Stimulated activated CD4-positive, alpha-beta T cell treated with anti-CD3 and anti-CD28 coated beads, Interleukin-4, amount 100 ng/mL, for 48 hours (primary cell): ENCODE data around the gene GID4.

ENCODE experiments used
- DNase-seq, 2 donors: peaks; one replicate each; pipeline ENCODE4 v3.0.0-alpha.2; 2020; ENCODE audit warnings: low read depth in 2 of 2

GID4 gene

DNA sequence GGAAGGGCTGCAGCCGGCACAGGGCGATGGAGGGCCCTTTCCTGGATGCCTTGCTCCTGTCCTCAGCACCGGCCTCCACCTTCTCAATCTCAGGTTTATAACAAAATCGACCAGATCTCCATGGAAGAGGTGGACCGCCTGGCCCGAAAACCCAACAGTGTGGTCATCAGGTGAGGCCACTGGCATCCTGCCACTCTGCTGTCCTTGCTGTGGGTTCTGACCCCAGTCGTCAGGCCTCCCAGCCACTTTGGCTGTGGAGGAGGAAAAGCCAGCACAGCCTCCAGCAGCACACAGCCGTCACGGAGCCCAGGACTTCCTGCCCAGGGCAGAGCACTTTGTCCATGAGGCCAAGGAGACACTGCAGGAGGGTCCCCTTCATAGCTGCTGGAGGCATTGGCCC lies 62.6 kb downstream of the GID4 start:
- no peak for DNase-seq

DNA sequence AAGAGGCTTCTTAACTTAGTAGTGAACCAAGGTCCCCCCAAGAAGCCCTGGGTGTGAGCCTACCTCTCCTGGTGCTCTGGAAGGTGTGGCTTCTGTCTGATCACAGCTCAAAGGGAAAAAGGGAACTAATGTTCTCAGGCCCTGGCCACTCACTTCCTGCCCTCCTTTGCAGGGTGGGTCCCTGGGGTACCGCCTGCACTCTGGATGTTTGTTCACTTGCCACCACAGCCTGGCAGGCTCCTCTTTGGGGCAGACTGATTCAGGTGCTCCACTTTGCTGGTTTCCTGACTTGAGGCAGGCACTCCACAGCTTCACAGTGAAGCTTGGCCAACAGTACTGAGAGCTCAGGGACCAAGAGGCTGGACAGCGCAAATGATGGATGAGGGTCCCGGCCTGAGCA lies 63.4 kb downstream of the GID4 start:
- DNase-seq: no peak

DNA sequence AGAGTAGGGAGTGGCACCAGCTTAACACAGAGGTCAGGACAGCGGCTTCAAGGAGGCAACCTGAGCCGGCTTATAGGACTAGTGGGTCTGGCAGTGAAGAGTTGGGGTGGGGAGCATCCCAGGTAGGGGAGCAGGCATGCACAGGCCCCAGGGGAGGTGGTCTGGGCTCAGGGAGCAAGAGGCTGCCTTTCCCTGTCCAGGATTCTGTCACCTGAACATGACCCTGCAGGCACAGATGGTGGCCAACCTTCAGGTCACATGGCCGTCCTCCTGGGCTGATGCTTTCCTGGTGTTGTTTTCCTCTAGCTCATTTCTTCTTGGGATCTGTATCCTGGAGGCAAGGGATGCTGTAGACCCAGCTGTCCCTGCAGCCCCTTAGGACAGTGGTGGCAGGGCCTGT lies 65.8 kb downstream of the GID4 start:
- DNase-seq: no peak

- no peak for DNase-seq
These were observed 66.4 kb downstream of the GID4 start for GRCh38 chr17:18105595-18105994.

DNA sequence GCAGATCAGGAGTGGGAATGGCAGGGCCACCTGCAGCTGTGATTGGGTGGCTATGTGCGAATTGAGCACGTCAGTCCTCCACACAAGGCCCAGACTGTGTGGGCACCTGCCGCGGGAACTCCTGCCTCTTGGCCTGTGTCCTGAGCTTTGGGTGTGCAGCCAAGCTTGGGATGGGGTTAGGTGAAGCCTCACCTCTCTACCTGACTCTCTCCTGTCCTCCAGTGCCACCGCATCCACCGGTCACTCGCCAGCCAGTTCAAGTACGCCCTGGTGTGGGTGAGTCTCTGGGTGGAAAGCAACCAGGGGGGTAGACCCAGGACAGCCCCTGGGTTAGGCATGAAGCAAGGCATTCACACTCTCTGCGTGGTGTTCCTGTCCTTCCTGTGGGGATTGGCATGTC lies 67.0 kb downstream of the GID4 start:
- DNase-seq: no peak

- no peak for DNase-seq
These were observed 68.0 kb downstream of the GID4 start for GRCh38 chr17:18107061-18107790.

DNA sequence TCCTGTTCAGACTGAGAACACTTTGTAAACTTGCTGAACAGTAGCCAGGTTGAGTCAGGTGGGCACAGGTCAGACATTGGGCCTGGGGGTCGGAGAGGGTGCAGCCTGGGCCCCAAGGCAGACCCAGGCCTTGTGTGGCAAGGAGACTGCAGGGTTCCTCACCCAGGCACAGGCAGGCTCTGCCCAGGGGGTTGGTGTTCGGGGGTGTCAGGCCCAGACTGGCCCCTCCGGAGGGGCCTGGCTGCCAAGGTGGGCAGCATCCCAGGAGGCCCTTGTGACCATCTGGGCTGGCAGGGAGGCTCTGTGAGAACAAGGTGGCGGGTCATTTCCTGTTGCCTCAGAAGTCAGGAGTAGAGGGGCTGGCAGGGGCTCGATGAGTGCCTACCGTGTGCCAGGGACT lies 68.8 kb downstream of the GID4 start:
- no peak for DNase-seq

DNA sequence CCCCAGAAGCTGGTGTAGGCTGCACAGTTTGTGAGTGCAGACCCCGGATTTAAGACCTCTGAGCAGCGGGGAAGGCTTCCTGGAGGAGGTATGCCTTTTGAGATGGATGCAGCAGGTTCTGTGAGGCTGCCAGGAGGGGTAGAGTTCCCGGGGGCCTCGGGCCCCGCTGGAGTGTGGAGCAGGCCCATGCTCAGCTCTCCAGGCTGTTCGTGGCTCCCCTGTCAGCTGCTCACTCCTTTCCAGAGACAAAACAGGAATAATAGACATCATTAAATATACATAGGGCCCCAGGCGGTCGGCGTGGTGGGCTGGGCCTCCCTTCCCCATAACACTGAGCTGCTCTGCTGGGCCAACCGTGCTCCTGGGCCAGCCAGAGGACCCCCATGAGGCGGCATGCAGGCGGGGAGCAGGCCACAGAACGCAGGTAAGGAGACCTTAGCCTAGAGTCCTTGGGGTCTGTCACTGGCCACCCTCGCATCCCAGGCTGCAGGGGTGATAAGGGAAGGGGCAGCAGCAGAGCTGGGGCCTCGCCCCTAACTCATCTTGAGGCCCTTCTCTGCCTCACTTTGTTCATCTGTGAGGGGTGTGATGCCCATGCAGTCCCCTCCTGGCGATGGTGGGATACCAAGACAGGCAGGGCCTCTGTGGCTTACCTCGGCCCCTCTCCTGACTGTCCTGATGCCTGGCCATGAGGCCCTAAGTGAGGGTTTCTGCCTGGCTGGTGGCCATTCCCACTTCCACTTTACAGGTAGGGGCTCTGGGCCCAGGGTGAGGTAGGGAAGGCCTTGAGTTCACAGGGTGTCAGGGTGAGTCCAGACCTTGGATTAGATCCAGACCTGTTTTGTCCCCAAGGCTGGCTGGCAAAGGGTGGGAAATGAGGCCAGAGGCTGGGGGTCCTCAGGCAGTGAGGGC lies 69.4 kb downstream of the GID4 start, which contains the start of gene MYO15A:
MYO15A (plus strand) TSS at position 356 of the 912 bp plus-strand sequence. CDS start 10,045 bp downstream, outside the sequence.
- DNase-seq: no peak

DNA sequence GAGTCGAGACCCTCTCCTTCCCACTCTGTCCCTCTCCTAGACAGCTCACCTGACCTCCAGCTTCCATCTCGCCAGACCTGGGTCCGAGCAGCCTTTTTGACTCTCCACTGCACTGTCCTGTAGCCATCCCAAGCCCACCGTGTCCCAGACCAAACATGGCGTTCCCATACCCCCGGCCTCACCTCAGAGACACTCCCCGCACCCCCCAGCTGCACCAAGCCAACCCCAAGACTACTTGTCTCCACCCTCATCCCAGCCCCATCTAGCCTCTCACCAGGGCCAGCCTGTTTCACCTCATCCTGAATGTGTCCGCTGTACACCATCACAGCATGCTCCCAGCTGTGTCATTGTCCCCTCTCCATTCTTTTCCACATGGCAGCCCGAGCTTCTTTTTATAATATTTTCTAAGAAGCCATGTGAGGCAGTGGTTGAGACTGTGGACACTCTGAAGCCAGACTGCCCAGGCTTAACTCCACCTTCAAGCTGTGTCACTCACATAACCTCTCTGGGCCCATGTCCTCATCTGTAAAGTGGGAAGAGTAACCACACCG lies 70.8 kb downstream of the GID4 start:
- no peak for DNase-seq

DNA sequence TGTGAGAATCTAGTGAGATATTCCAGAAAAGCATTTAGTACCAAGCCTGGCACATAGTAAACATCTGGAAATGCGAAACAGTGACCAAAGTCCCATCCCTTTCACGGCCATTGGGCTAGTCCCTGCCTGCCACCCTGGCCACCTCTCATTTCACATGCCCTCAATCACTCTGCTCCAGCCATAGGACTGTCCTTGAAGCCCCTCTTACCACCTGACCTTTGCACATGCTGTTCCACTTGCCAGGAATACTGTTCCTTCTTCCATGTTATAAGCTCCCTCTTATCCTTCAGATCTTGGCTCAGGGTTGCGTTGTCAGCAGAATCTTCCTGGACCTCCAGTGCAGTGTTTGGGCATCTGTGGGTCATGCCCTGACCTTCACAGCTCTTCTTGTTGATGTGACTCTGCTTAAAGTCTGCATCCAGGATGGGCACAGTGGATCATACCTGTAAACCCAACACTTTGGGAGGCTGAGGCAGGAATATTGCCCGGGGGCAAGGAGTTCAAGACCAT lies 71.5 kb downstream of the GID4 start:
- no peak for DNase-seq

DNA sequence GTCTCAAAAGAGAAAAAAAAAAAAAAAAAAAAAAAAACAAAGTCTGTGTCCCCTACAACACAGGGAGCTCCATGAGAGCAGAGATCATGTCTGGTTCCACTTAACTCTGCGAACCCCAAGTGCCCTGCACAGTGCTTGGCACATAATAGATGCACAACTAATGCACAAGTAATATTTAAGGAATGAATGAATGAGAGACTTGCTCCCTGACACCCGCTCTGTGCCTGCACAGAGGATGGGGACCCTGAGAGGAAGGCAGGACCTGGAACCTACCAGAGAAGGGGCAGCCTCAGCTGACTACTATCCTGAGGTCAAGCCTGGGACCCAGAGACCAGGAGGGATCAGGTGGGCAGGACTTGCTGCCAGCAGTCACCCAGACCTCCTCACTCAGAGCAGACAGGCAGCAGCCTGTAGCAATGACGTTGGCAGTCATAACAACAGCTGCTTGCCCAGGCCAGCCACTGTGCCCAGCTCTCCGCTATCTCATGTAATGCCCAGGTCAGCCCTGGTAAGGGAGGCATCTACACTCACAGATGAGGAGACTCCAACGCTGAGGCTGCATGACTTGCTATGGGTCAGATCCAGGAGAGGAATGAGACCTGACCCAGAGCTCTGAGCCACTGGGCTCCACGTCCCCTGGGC lies 72.2 kb downstream of the GID4 start:
- no peak for DNase-seq

- no peak for DNase-seq
These were observed 76.3 kb downstream of the GID4 start for GRCh38 chr17:18115517-18115916.

DNA sequence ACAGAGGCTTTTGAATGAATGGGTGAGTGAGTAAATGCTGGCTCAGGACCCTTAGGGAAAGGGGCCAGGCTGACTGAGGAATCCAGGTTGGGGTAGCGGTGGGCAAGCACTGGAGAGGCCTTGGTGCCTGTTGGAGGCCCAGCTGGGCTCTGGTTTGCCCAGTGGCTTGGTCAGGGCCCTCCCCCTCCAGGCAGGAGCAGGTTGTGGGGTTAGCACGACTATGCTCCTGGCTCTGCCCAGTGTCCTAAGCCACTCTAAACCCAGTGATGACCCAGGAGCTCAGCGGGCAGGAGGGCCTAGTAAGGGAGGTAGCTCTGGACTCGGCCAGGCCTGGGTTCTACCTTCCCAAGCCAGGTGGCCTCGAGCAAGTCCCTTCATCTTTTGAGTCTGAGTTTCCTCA lies 76.9 kb downstream of the GID4 start:
- no peak for DNase-seq

- no peak for DNase-seq
These were observed 78.3 kb downstream of the GID4 start for GRCh38 chr17:18117533-18117932.
